CD14-positive monocyte (primary cell): Measurements from ENCODE around the gene PTPN18. TPM values are rescaled to one million over a fixed set of nuclear protein-coding genes. Genes with fewer than 3 reads are reported as not detected.

ENCODE experiments used
- DNase-seq, 3 donors: peaks; one replicate each; pipeline ENCODE4 v3.0.0-alpha.2; 2011 to 2022
- H2AFZ ChIP-seq: 2 replicates; pipeline ENCODE4 v1.6.0; 2012; ENCODE audit warnings: mild to moderate bottlenecking, low read depth, low read length, inconsistent platforms; ENCODE audit not compliant: insufficient read depth, poor library complexity, severe bottlenecking
- H3K27ac ChIP-seq, 2 donors: 1 replicate in 1 of 2; 2 replicates in 1 of 2; pipeline ENCODE4 v1.5.1; 2012 to 2013; ENCODE audit warnings: low read length in 2 of 2, control low read depth in 1 of 2, inconsistent platforms in 1 of 2, low read depth in 1 of 2, mild to moderate bottlenecking in 1 of 2
- H3K27me3 ChIP-seq, 2 donors: one replicate each; pipeline versions ENCODE4 v1.6.0 to v1.6.1; 2011 to 2013; ENCODE audit warnings: low read length in 2 of 2; ENCODE audit not compliant: control insufficient read depth in 2 of 2, insufficient read depth in 2 of 2
- H3K36me3 ChIP-seq, 2 donors: replicated peaks in 1 of 2; 1 replicate in 1 of 2; 2 replicates in 1 of 2; pipeline versions ENCODE4 v1.5.1 to v1.6.1; 2012 to 2013; ENCODE audit warnings: low read length in 2 of 2, control low read depth in 1 of 2, inconsistent platforms in 1 of 2, mild to moderate bottlenecking in 1 of 2; ENCODE audit not compliant: insufficient read depth in 2 of 2, control insufficient read depth in 1 of 2
- H3K4me1 ChIP-seq, 2 donors: 1 replicate in 1 of 2; 2 replicates in 1 of 2; pipeline versions ENCODE4 v1.5.1 to v1.6.1; 2012 to 2013; ENCODE audit warnings: low read length in 2 of 2, control low read depth in 1 of 2, inconsistent platforms in 1 of 2, mild to moderate bottlenecking in 1 of 2, moderate library complexity in 1 of 2; ENCODE audit not compliant: insufficient read depth in 2 of 2, control insufficient read depth in 1 of 2
- H3K4me2 ChIP-seq: replicated peaks from 2 replicates; pipeline ENCODE3; 2012; ENCODE audit warnings: low read length, moderate library complexity, mild to moderate bottlenecking; ENCODE audit not compliant: poor library complexity, severe bottlenecking; ENCODE audit errors: extremely low read depth
- H3K4me3 ChIP-seq, 3 experiments: fragments of 200-600 bp in 1 of 3; sonication (generic) in 1 of 3; replicated peaks in 1 of 3; 1 replicate in 2 of 3; 2 replicates in 1 of 3; pipeline ENCODE4 v1.5.1; 2011 to 2013; ENCODE audit warnings: low read length in 3 of 3, mild to moderate bottlenecking in 3 of 3, control low read depth in 2 of 3, low read depth in 2 of 3, inconsistent platforms in 1 of 3, moderate library complexity in 1 of 3
- H3K79me2 ChIP-seq: 2 replicates; pipeline ENCODE4 v1.6.0; 2012; ENCODE audit warnings: mild to moderate bottlenecking, control low read depth, inconsistent platforms, low read length, moderate library complexity; ENCODE audit not compliant: insufficient read depth
- H3K9ac ChIP-seq: 2 replicates; pipeline ENCODE4 v1.6.0; 2017; ENCODE audit warnings: low read length, mild to moderate bottlenecking; ENCODE audit not compliant: insufficient read depth, poor library complexity, severe bottlenecking
- H3K9me3 ChIP-seq, 2 donors: replicated peaks in 1 of 2; 1 replicate in 1 of 2; 2 replicates in 1 of 2; pipeline versions ENCODE4 v1.5.1 to v1.6.1; 2012 to 2013; ENCODE audit warnings: low read length in 2 of 2, control low read depth in 1 of 2; ENCODE audit not compliant: control insufficient read depth in 1 of 2, insufficient read depth in 1 of 2
- H4K20me1 ChIP-seq: 2 replicates; pipeline ENCODE4 v1.6.0; 2012; ENCODE audit warnings: mild to moderate bottlenecking, low read length, control low read depth, moderate library complexity; ENCODE audit not compliant: insufficient read depth
- H3K27ac Mint-ChIP-seq, 7 donors: one replicate each; pipeline ENCODE4 v1.8.0; 2020; ENCODE audit warnings: mild to moderate bottlenecking in 7 of 7, mixed read lengths in 7 of 7, moderate library complexity in 6 of 7, inconsistent platforms in 2 of 7
- H3K27me3 Mint-ChIP-seq, 3 donors: one replicate each; pipeline ENCODE4 v1.8.0; 2021 to 2022; ENCODE audit warnings: low read depth in 3 of 3, mild to moderate bottlenecking in 3 of 3, mixed read lengths in 3 of 3, moderate library complexity in 3 of 3, inconsistent platforms in 1 of 3
- H3K36me3 Mint-ChIP-seq, 2 donors: one replicate each; pipeline ENCODE4 v1.8.0; 2020; ENCODE audit warnings: mixed read lengths in 2 of 2, inconsistent platforms in 1 of 2, mild to moderate bottlenecking in 1 of 2
- H3K4me1 Mint-ChIP-seq: one replicate; pipeline ENCODE4 v1.8.0; 2020; ENCODE audit warnings: mild to moderate bottlenecking, mixed read lengths
- H3K4me3 Mint-ChIP-seq, 2 donors: one replicate each; pipeline ENCODE4 v1.8.0; 2020; ENCODE audit warnings: mild to moderate bottlenecking in 2 of 2, mixed read lengths in 2 of 2, moderate library complexity in 1 of 2
- H3K9me3 Mint-ChIP-seq, 7 donors: one replicate each; pipeline ENCODE4 v1.8.0; 2020 to 2022; ENCODE audit warnings: mixed read lengths in 7 of 7, mild to moderate bottlenecking in 6 of 7, moderate library complexity in 6 of 7, inconsistent platforms in 2 of 7
- CTCF ChIP-seq: fragments of 200-600 bp; IDR thresholded peaks from one replicate; pipeline ENCODE4 v1.8.0; 2022; ENCODE audit warnings: antibody characterized with exemption, mild to moderate bottlenecking
- WGBS: methylation state at CpG from one replicate; pipeline ENCODE4 v1.1.5; 2013; ENCODE audit warnings: missing lambda C conversion rate; ENCODE audit not compliant: insufficient coverage; 5-methylcytosine and 5-hydroxymethylcytosine counted together
- intact Hi-C, 2 donors: fragments of 100-400 bp; cut with micrococcal nuclease; formaldehyde crosslinking; loops; one replicate each; pipeline versions ENCODE4 v1.15.0 to v1.15.1; 2023
- polyA plus RNA-seq, 3 donors: library from polyadenylated mRNA; depleted of rRNA in 1 of 3; unstranded in 2 of 3; stranded (reverse) in 1 of 3; fragments of 300-500 nt in 2 of 3; fragments of >200 nt in 1 of 3; fragmentation: Illumina TruSeq in 2 of 3; gene quantifications; 1 replicate in 2 of 3; 2 replicates in 1 of 3; pipeline ENCODE4 v1.2.3, GENCODE V29; 2012 to 2021

PTPN18 gene
- polyA plus RNA-seq, 3 donors: 72.2 to 365 (median 102) TPM

GRCh38 chr2:130327703-130328527 is 27.9 kb upstream of the PTPN18 start:
- Mint-ChIP-seq H3K4me3 (no peak overlapping the region), H3K27me3 (peaks cover 30 to 55% (median 35%) of the 10 kb centered on the region in 3 donors), H3K36me3 (no peaks in the 10 kb centered on the region), H3K27ac (no peak overlapping the region), H3K9me3 (peaks cover 0 to 1% (median 0%) of the 10 kb centered on the region in 7 donors), H3K4me1 (peaks cover 7% of the 10 kb centered on the region)
- Histone ChIP-seq H3K4me2 (no peak overlapping the region), H4K20me1 (no peaks in the 10 kb centered on the region), H3K27ac (no peak overlapping the region), H3K4me3 (no peak overlapping the region), H3K36me3 (no peaks in the 10 kb centered on the region), H3K27me3 (peaks cover 6 to 27% of the 10 kb centered on the region in 2 donors), H2AFZ (no peak overlapping the region), H3K9me3 (no peaks in the 10 kb centered on the region), H3K79me2 (no peaks in the 10 kb centered on the region), H3K4me1 (peaks cover 4 to 6% of the 10 kb centered on the region in 2 donors), H3K9ac (no peak overlapping the region)
- no peak for DNase-seq
- no peak for TF ChIP-seq CTCF
- WGBS: 86% methylated on average over 43 of the region's 43 CpGs
- intact Hi-C loops: no loop called here

DNA sequence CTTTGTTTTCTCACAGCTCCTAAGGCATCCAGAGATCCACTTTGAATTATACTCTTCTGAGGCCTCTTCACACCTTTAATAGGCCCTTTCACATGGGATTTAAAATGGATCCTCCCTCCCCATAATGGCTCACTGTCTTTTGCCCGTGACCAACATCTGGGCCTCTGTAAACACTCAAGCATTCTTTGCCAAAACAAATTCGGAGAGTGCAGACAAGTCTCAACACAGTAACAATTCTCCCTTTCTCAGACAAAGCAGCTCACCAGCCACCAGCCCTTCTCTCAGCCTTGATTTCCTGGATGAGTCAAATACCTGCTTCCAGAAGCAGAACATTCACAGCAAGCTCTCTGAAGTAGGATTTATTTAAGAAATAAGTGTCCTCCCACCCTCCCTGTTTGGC is 27.1 kb upstream of the PTPN18 start:
- peaks cover 31 to 51% (median 33%) of the 10 kb centered on the region in 3 donors for H3K27me3 Mint-ChIP-seq

More for the DNA sequence above, 27.1 kb upstream of the PTPN18 start:
- H3K27ac ChIP-seq: no peak overlapping the region
- DNase-seq: no peak
- H3K36me3 ChIP-seq: no peaks in the 10 kb centered on the region
- H3K4me1 ChIP-seq: peaks cover 4 to 6% of the 10 kb centered on the region in 2 donors
- no peak overlapping the region for H3K9ac ChIP-seq
- H2AFZ ChIP-seq: no peak overlapping the region
- H3K9me3 ChIP-seq: no peaks in the 10 kb centered on the region
- no peaks in the 10 kb centered on the region for H3K79me2 ChIP-seq
- peaks cover 7% of the 10 kb centered on the region for H3K4me1 Mint-ChIP-seq
- no peaks in the 10 kb centered on the region for H4K20me1 ChIP-seq
- WGBS: 73% methylated on average over 2 of the region's 2 CpGs
- intact Hi-C loops: no loop called here
- H3K27ac Mint-ChIP-seq: no peak overlapping the region
- peaks cover 4 to 27% of the 10 kb centered on the region in 2 donors for H3K27me3 ChIP-seq
- H3K9me3 Mint-ChIP-seq: peaks cover 0 to 1% (median 0%) of the 10 kb centered on the region in 7 donors
- no peak overlapping the region for H3K4me3 ChIP-seq
- no peak overlapping the region for H3K4me3 Mint-ChIP-seq
- TF ChIP-seq CTCF: no peak
- H3K4me2 ChIP-seq: no peak overlapping the region
- no peaks in the 10 kb centered on the region for H3K36me3 Mint-ChIP-seq
